Body of pancreas (tissue), 4 donors: ENCODE results near the gene AMPD2. TPM values are rescaled to one million over a fixed set of nuclear protein-coding genes. Genes with fewer than 3 reads are reported as not detected.

ENCODE experiments used
- ATAC-seq: fragments of 150-250 bp; one replicate; pipeline ENCODE4 v1.9.1; 2016
- DNase-seq, 4 donors: peaks; one replicate each; pipeline ENCODE4 v3.0.0-alpha.2; 2019
- H3K27ac ChIP-seq, 4 donors: fragments of 200-600 bp; sonication (generic); 1 replicate in 3 of 4; 2 replicates in 1 of 4; pipeline versions ENCODE4 v1.5.1 to v1.6.1; 2016 to 2019; ENCODE audit warnings: mild to moderate bottlenecking in 1 of 4, mixed read lengths in 1 of 4, moderate library complexity in 1 of 4
- H3K27me3 ChIP-seq, 2 donors: fragments of 200-600 bp; sonication (generic); one replicate each; pipeline ENCODE4 v1.6.0; 2016; ENCODE audit warnings: mild to moderate bottlenecking in 1 of 2
- H3K36me3 ChIP-seq, 2 donors: fragments of 200-600 bp; sonication (generic); replicated peaks in 1 of 2; 2 replicates each; pipeline ENCODE4 v1.5.1; 2016; ENCODE audit warnings: low read depth in 2 of 2; ENCODE audit not compliant: insufficient read depth in 1 of 2
- H3K4me1 ChIP-seq: fragments of 200-600 bp; sonication (generic); one replicate; pipeline ENCODE4 v1.6.0; 2016
- H3K4me3 ChIP-seq, 2 donors: fragments of 200-600 bp; sonication (generic); 1 replicate in 1 of 2; 2 replicates in 1 of 2; pipeline ENCODE4 v1.5.1; 2016 to 2019
- H3K9me3 ChIP-seq, 3 donors: fragments of 200-600 bp; sonication (generic); 1 replicate in 2 of 3; 2 replicates in 1 of 3; pipeline ENCODE4 v1.5.1; 2016
- CTCF ChIP-seq, 7 experiments: fragments of 450-650 bp in 4 of 7; fragments of 200-600 bp in 3 of 7; sonication (generic) in 3 of 7; IDR thresholded peaks; one replicate each; pipeline ENCODE4 v1.5.1; 2016 to 2019; ENCODE audit warnings: antibody characterized with exemption in 7 of 7
- POLR2A ChIP-seq, 3 donors: fragments of 450-650 bp; IDR thresholded peaks; one replicate each; pipeline ENCODE4 v1.6.1; 2016; ENCODE audit warnings: antibody characterized with exemption in 3 of 3, mild to moderate bottlenecking in 2 of 3
- WGBS, 2 donors: methylation state at CpG; one replicate each; pipeline ENCODE4 v1.1.5; 2017; 5-methylcytosine and 5-hydroxymethylcytosine counted together
- intact Hi-C: fragments of 100-400 bp; cut with DNase I; formaldehyde crosslinking; loops from one replicate; pipeline ENCODE4 v1.15.1; 2023
- total RNA-seq, 2 donors: library from RNA; depleted of rRNA; stranded (reverse); fragments of >200 nt; gene quantifications; one replicate each; pipeline ENCODE4 v1.1.0, GENCODE V29; 2016

Gene AMPD2
- total RNA-seq, 2 donors from 2014 or later, result 22.1 to 111 TPM

- Histone ChIP-seq H3K36me3 (no peaks in the 10 kb centered on the region), H3K9me3 (no peaks in the 10 kb centered on the region), H3K27ac (no peak overlapping the region), H3K4me1 (no peaks in the 10 kb centered on the region), H3K4me3 (no peak overlapping the region), H3K27me3 (no peaks in the 10 kb centered on the region)
- DNase-seq (no peak), ATAC-seq (no peak)
- 92 to 99% methylated on average over 3 of the region's 3 CpGs for WGBS, 2 donors
- intact Hi-C loops, result no loop called here
- no peak for TF ChIP-seq POLR2A (IDR thresholded peaks at IDR 0.05)
Observed at GRCh38 chr1:109603229-109603628, 16.4 kb upstream of the AMPD2 start.

GRCh38 chr1:109605381-109605780 lies 14.3 kb upstream of the AMPD2 start:
- H3K9me3 ChIP-seq, result no peaks in the 10 kb centered on the region
- no peak overlapping the region for H3K27ac ChIP-seq
- TF ChIP-seq CTCF (IDR thresholded peaks at IDR 0.05), result no peak
- no peak for TF ChIP-seq POLR2A (IDR thresholded peaks at IDR 0.05)
- no peaks in the 10 kb centered on the region for H3K4me1 ChIP-seq
- H3K27me3 ChIP-seq, result no peaks in the 10 kb centered on the region
- no peak overlapping the region for H3K4me3 ChIP-seq
- DNase-seq (no peak), ATAC-seq (no peak)
- no peaks in the 10 kb centered on the region for H3K36me3 ChIP-seq
- intact Hi-C loops, result no loop called here
- WGBS, 2 donors, result 100% methylated on average over 1 of the region's 1 CpG

- intact Hi-C loops, result no loop called here
- no peak for ATAC-seq
- Histone ChIP-seq H3K9me3 (no peaks in the 10 kb centered on the region), H3K27me3 (no peaks in the 10 kb centered on the region), H3K4me3 (no peak overlapping the region), H3K4me1 (no peaks in the 10 kb centered on the region), H3K27ac (no peak overlapping the region), H3K36me3 (no peaks in the 10 kb centered on the region)
- TF ChIP-seq CTCF (IDR thresholded peaks at IDR 0.05), result no peak
- TF ChIP-seq POLR2A (IDR thresholded peaks at IDR 0.05), result no peak
- WGBS, 2 donors, result 92 to 96% methylated on average over 3 of the region's 3 CpGs
- no peak for DNase-seq
Observed at GRCh38 chr1:109609881-109610280, 9.8 kb upstream of the AMPD2 start.

GRCh38 chr1:109610609-109611307 lies 8.9 kb upstream of the AMPD2 start:
- no peak for ATAC-seq
- no peaks in the 10 kb centered on the region for H3K27me3 ChIP-seq
- no peaks in the 10 kb centered on the region for H3K4me1 ChIP-seq
- no peak overlapping the region for H3K4me3 ChIP-seq
- H3K27ac ChIP-seq, result no peak overlapping the region
- intact Hi-C loops, result no loop called here
- H3K36me3 ChIP-seq, result no peaks in the 10 kb centered on the region
- WGBS, 2 donors, result 57 to 76% methylated on average over 3 of the region's 3 CpGs
- no peak for DNase-seq
- no peak for TF ChIP-seq POLR2A (IDR thresholded peaks at IDR 0.05)
- TF ChIP-seq CTCF (IDR thresholded peaks at IDR 0.05), result no peak
- no peaks in the 10 kb centered on the region for H3K9me3 ChIP-seq

GRCh38 chr1:109611308-109611990 lies 8.2 kb upstream of the AMPD2 start:
- 84 to 94% methylated on average over 12 to 13 of the region's 13 CpGs for WGBS, 2 donors
- Histone ChIP-seq H3K4me3 (no peak overlapping the region), H3K4me1 (no peaks in the 10 kb centered on the region), H3K27me3 (no peaks in the 10 kb centered on the region), H3K36me3 (no peaks in the 10 kb centered on the region), H3K27ac (no peak overlapping the region), H3K9me3 (no peaks in the 10 kb centered on the region)
- DNase-seq (no peak), ATAC-seq (no peak)
- intact Hi-C loops, result no loop called here
- TF ChIP-seq CTCF (IDR thresholded peaks at IDR 0.05) (no peak), POLR2A (IDR thresholded peaks at IDR 0.05) (no peak)
